Stimulated activated CD4-positive, alpha-beta T cell treated with anti-CD3 and anti-CD28 coated beads, Interleukin-1b, Interleukin-23, amount 100 ng/mL, for 48 hours (primary cell): ENCODE results near the gene NXPH2.
"Not testable (repeated sequence)": the region's sequence is repeated elsewhere in the genome, so short reads cannot be mapped to it uniquely, and the experiment has no call there.

ENCODE experiments used
- DNase-seq: peaks from one replicate; pipeline ENCODE4 v3.0.0-alpha.2; 2020

Gene NXPH2

GRCh38 chr2:138752197-138752956 lies 27.8 kb downstream of the NXPH2 start:
- DNase-seq, result no peak

GRCh38 chr2:138744713-138745112 lies 35.5 kb downstream of the NXPH2 start:
- DNase-seq, result no peak

GRCh38 chr2:138742441-138743057 lies 37.6 kb downstream of the NXPH2 start:
- DNase-seq, result no peak

GRCh38 chr2:138741851-138742250 lies 38.3 kb downstream of the NXPH2 start:
- DNase-seq, result no peak

GRCh38 chr2:138737009-138737554 lies 43.1 kb downstream of the NXPH2 start:
- DNase-seq, result not testable (repeated sequence)

GRCh38 chr2:138732651-138733050 lies 47.5 kb downstream of the NXPH2 start:
- DNase-seq, result no peak

- DNase-seq, result no peak
These were observed 49.6 kb downstream of the NXPH2 start for GRCh38 chr2:138730497-138731030.

GRCh38 chr2:138727956-138728355 lies 52.2 kb downstream of the NXPH2 start:
- no peak for DNase-seq

- no peak for DNase-seq
These were observed 53.5 kb downstream of the NXPH2 start for GRCh38 chr2:138726681-138727080.

GRCh38 chr2:138724729-138725459 lies 55.3 kb downstream of the NXPH2 start:
- DNase-seq, result no peak

- DNase-seq, result no peak
These were observed 55.9 kb downstream of the NXPH2 start for GRCh38 chr2:138724327-138724726.

GRCh38 chr2:138723196-138723987 lies 56.8 kb downstream of the NXPH2 start:
- DNase-seq, result no peak

GRCh38 chr2:138722316-138722715 lies 57.9 kb downstream of the NXPH2 start:
- no peak for DNase-seq

- no peak for DNase-seq
These were observed 60.0 kb downstream of the NXPH2 start for GRCh38 chr2:138720035-138720838.

GRCh38 chr2:138718405-138718804 lies 61.8 kb downstream of the NXPH2 start:
- DNase-seq, result no peak

- no peak for DNase-seq
These were observed 64.0 kb downstream of the NXPH2 start for GRCh38 chr2:138716183-138716582.

- no peak for DNase-seq
These were observed 66.7 kb downstream of the NXPH2 start for GRCh38 chr2:138713504-138713903.

GRCh38 chr2:138713069-138713496 lies 67.1 kb downstream of the NXPH2 start:
- no peak for DNase-seq

- DNase-seq, result no peak
These were observed 67.8 kb downstream of the NXPH2 start for GRCh38 chr2:138712212-138712979.

GRCh38 chr2:138711812-138712211 lies 68.4 kb downstream of the NXPH2 start:
- no peak for DNase-seq
